SK-N-SH (cell line): ENCODE data around the gene SMIM20.

Source experiments
- CTCF ChIP-seq: fragments of 200-600 bp; sonication (generic); IDR thresholded peaks from 2 replicates; pipeline ENCODE4 v1.6.1; 2017; ENCODE audit warnings: antibody characterized with exemption, mild to moderate bottlenecking, moderate library complexity
- FOXJ3 ChIP-seq: sonication (generic); formaldehyde crosslinking; IDR thresholded peaks from 2 replicates; pipeline ENCODE4 v1.5.1; 2020; ENCODE audit warnings: mild to moderate bottlenecking, missing genetic modification reagents
- POLR2AphosphoS5 ChIP-seq: IDR thresholded peaks from 2 replicates; pipeline ENCODE4 v1.6.1; 2012; ENCODE audit warnings: low read depth, low read length
- YY1 ChIP-seq: IDR thresholded peaks from 2 replicates; pipeline ENCODE4 v1.4.0; 2012; ENCODE audit warnings: low read depth, mild to moderate bottlenecking

GRCh38 chr4:25872851-25873631 is 41.0 kb upstream of the SMIM20 start:
- TF ChIP-seq YY1: no peak
- TF ChIP-seq POLR2AphosphoS5: no peak
- no peak for TF ChIP-seq FOXJ3 (CRISPR knock-in tag)
- no peak for TF ChIP-seq CTCF
